Body of pancreas (tissue), 4 donors: ENCODE measurements around the gene KCNH1. TPM values are rescaled to one million over a fixed set of nuclear protein-coding genes. Genes with fewer than 3 reads are reported as not detected.

Experiments used
- ATAC-seq: fragments of 150-250 bp; one replicate; pipeline ENCODE4 v1.9.1; 2016
- DNase-seq, 4 donors: peaks; one replicate each; pipeline ENCODE4 v3.0.0-alpha.2; 2019
- H3K27ac ChIP-seq, 4 donors: fragments of 200-600 bp; sonication (generic); 1 replicate in 3 of 4; 2 replicates in 1 of 4; pipeline versions ENCODE4 v1.5.1 to v1.6.1; 2016 to 2019; ENCODE audit warnings: mild to moderate bottlenecking in 1 of 4, mixed read lengths in 1 of 4, moderate library complexity in 1 of 4
- H3K27me3 ChIP-seq, 2 donors: fragments of 200-600 bp; sonication (generic); one replicate each; pipeline ENCODE4 v1.6.0; 2016; ENCODE audit warnings: mild to moderate bottlenecking in 1 of 2
- H3K36me3 ChIP-seq, 2 donors: fragments of 200-600 bp; sonication (generic); replicated peaks in 1 of 2; 2 replicates each; pipeline ENCODE4 v1.5.1; 2016; ENCODE audit warnings: low read depth in 2 of 2; ENCODE audit not compliant: insufficient read depth in 1 of 2
- H3K4me1 ChIP-seq: fragments of 200-600 bp; sonication (generic); one replicate; pipeline ENCODE4 v1.6.0; 2016
- H3K4me3 ChIP-seq, 2 donors: fragments of 200-600 bp; sonication (generic); 1 replicate in 1 of 2; 2 replicates in 1 of 2; pipeline ENCODE4 v1.5.1; 2016 to 2019
- H3K9me3 ChIP-seq, 3 donors: fragments of 200-600 bp; sonication (generic); 1 replicate in 2 of 3; 2 replicates in 1 of 3; pipeline ENCODE4 v1.5.1; 2016
- CTCF ChIP-seq, 7 experiments: fragments of 450-650 bp in 4 of 7; fragments of 200-600 bp in 3 of 7; sonication (generic) in 3 of 7; IDR thresholded peaks; one replicate each; pipeline ENCODE4 v1.5.1; 2016 to 2019; ENCODE audit warnings: antibody characterized with exemption in 7 of 7
- POLR2A ChIP-seq, 3 donors: fragments of 450-650 bp; IDR thresholded peaks; one replicate each; pipeline ENCODE4 v1.6.1; 2016; ENCODE audit warnings: antibody characterized with exemption in 3 of 3, mild to moderate bottlenecking in 2 of 3
- WGBS, 2 donors: methylation state at CpG; one replicate each; pipeline ENCODE4 v1.1.5; 2017; 5-methylcytosine and 5-hydroxymethylcytosine counted together
- intact Hi-C: fragments of 100-400 bp; cut with DNase I; formaldehyde crosslinking; loops from one replicate; pipeline ENCODE4 v1.15.1; 2023
- total RNA-seq, 2 donors: library from RNA; depleted of rRNA; stranded (reverse); fragments of >200 nt; gene quantifications; one replicate each; pipeline ENCODE4 v1.1.0, GENCODE V29; 2016

The KCNH1 gene
- total RNA-seq, 2 donors from 2014 or later = 0.52 TPM; not detected in 1

- ATAC-seq (no peak), DNase-seq (no peak)
- 64 to 87% methylated on average over 1 of the region's 1 CpG for WGBS, 2 donors
- no peak for TF ChIP-seq POLR2A (IDR thresholded peaks at IDR 0.05)
- no peak for TF ChIP-seq CTCF (IDR thresholded peaks at IDR 0.05)
- Histone ChIP-seq H3K4me3 (no peak overlapping the region), H3K27me3 (no peaks in the 10 kb centered on the region), H3K9me3 (no peaks in the 10 kb centered on the region), H3K4me1 (peaks cover 5% of the 10 kb centered on the region), H3K36me3 (no peaks in the 10 kb centered on the region), H3K27ac (no peak overlapping the region)
- intact Hi-C loops = no loop called here
These were observed 437.2 kb downstream of the KCNH1 start for GRCh38 chr1:210696709-210697108.

GRCh38 chr1:210695026-210695425, 438.9 kb downstream of the KCNH1 start:
- H3K36me3 ChIP-seq = no peaks in the 10 kb centered on the region
- WGBS, 2 donors = 60 to 71% methylated on average over 1 of the region's 1 CpG
- no peaks in the 10 kb centered on the region for H3K4me1 ChIP-seq
- DNase-seq (no peak), ATAC-seq (no peak)
- no peak overlapping the region for H3K4me3 ChIP-seq
- H3K9me3 ChIP-seq = no peaks in the 10 kb centered on the region
- intact Hi-C loops = no loop called here
- no peak overlapping the region for H3K27ac ChIP-seq
- no peak for TF ChIP-seq CTCF (IDR thresholded peaks at IDR 0.05)
- no peak for TF ChIP-seq POLR2A (IDR thresholded peaks at IDR 0.05)
- H3K27me3 ChIP-seq = no peaks in the 10 kb centered on the region

GRCh38 chr1:210692796-210693195, 441.2 kb downstream of the KCNH1 start:
- no peaks in the 10 kb centered on the region for H3K27me3 ChIP-seq
- WGBS, 2 donors = 61 to 83% methylated on average over 7 of the region's 7 CpGs

GRCh38 chr1:210691039-210691610, 442.8 kb downstream of the KCNH1 start:
- Histone ChIP-seq H3K9me3 (no peaks in the 10 kb centered on the region), H3K27me3 (no peaks in the 10 kb centered on the region), H3K36me3 (no peaks in the 10 kb centered on the region), H3K27ac (no peak overlapping the region), H3K4me3 (no peak overlapping the region), H3K4me1 (no peaks in the 10 kb centered on the region)
- WGBS, 2 donors = 83% methylated on average over 6 of the region's 6 CpGs
- no peak for DNase-seq
- no peak for TF ChIP-seq CTCF (IDR thresholded peaks at IDR 0.05)
- no peak for TF ChIP-seq POLR2A (IDR thresholded peaks at IDR 0.05)
- ATAC-seq = no peak
- intact Hi-C loops = no loop called here

More at GRCh38 chr1:210692796-210693195, 441.2 kb downstream of the KCNH1 start:
- Histone ChIP-seq H3K4me3 (no peak overlapping the region), H3K27ac (no peak overlapping the region), H3K36me3 (no peaks in the 10 kb centered on the region), H3K9me3 (no peaks in the 10 kb centered on the region), H3K4me1 (no peaks in the 10 kb centered on the region)
- no peak for TF ChIP-seq POLR2A (IDR thresholded peaks at IDR 0.05)
- no peak for TF ChIP-seq CTCF (IDR thresholded peaks at IDR 0.05)
- ATAC-seq = no peak
- intact Hi-C loops = no loop called here
- no peak for DNase-seq

GRCh38 chr1:210690236-210690635, 443.7 kb downstream of the KCNH1 start:
- TF ChIP-seq POLR2A (IDR thresholded peaks at IDR 0.05) (no peak), CTCF (IDR thresholded peaks at IDR 0.05) (no peak)
- H3K27me3 ChIP-seq = no peaks in the 10 kb centered on the region
- ATAC-seq (no peak), DNase-seq (no peak)
- intact Hi-C loops = no loop called here
- H3K27ac ChIP-seq = no peak overlapping the region
- no peaks in the 10 kb centered on the region for H3K4me1 ChIP-seq
- no peaks in the 10 kb centered on the region for H3K9me3 ChIP-seq
- H3K4me3 ChIP-seq = no peak overlapping the region
- 84 to 87% methylated on average over 5 of the region's 5 CpGs for WGBS, 2 donors
- H3K36me3 ChIP-seq = no peaks in the 10 kb centered on the region
